Glutamatergic neuron (in vitro differentiated cells): ENCODE measurements around the gene KIF2C. TPM values are rescaled to one million over a fixed set of nuclear protein-coding genes. Genes with fewer than 3 reads are reported as not detected.
A peak's percentile ranks its signal among the peaks of the same experiment; 100 is the strongest.

Experiments
- DNase-seq: peaks from one replicate; pipeline ENCODE4 v3.0.0; 2022
- H3K27ac Mint-ChIP-seq: one replicate; pipeline ENCODE4 v1.8.0; 2020; ENCODE audit warnings: mild to moderate bottlenecking, mixed read lengths, inconsistent platforms; ENCODE audit not compliant: unreplicated experiment
- H3K27me3 Mint-ChIP-seq: one replicate; pipeline ENCODE4 v1.8.0; 2020; ENCODE audit warnings: mild to moderate bottlenecking, moderate library complexity, mixed read lengths, inconsistent platforms; ENCODE audit not compliant: unreplicated experiment
- H3K36me3 Mint-ChIP-seq: one replicate; pipeline ENCODE4 v1.8.0; 2020; ENCODE audit warnings: mild to moderate bottlenecking, mixed read lengths, inconsistent platforms; ENCODE audit not compliant: unreplicated experiment
- H3K4me1 Mint-ChIP-seq: one replicate; pipeline ENCODE4 v1.8.0; 2020; ENCODE audit warnings: mild to moderate bottlenecking, low read depth, mixed read lengths, inconsistent platforms; ENCODE audit not compliant: unreplicated experiment
- H3K4me3 Mint-ChIP-seq: one replicate; pipeline ENCODE4 v1.8.0; 2020; ENCODE audit warnings: mild to moderate bottlenecking, mixed read lengths, inconsistent platforms; ENCODE audit not compliant: unreplicated experiment
- H3K9me3 Mint-ChIP-seq: one replicate; pipeline ENCODE4 v1.8.0; 2020; ENCODE audit warnings: mild to moderate bottlenecking, moderate library complexity, mixed read lengths, inconsistent platforms; ENCODE audit not compliant: unreplicated experiment
- CTCF ChIP-seq: fragments of 200-600 bp; sonication (generic); IDR thresholded peaks from one replicate; pipeline ENCODE4 v1.5.0; 2021; ENCODE audit not compliant: partially characterized antibody, unreplicated experiment
- total RNA-seq: library from RNA; stranded (reverse); fragmentation: NEBNext Ultra II Directional; extraction: Animal tissue kit (Norgen Biotek cat#: 25700); gene quantifications from one replicate; pipeline ENCODE4 v1.2.1, GENCODE V29; 2021; ENCODE audit not compliant: unreplicated experiment

The KIF2C gene
- total RNA-seq, 1 donor from 2014 or later = 8.6 TPM

- Mint-ChIP-seq H3K4me3 (no peak overlapping the region), H3K27ac (peak overlapping the region; percentile 55), H3K4me1 (peaks cover 31% of the 10 kb centered on the region), H3K36me3 (peaks cover 6% of the 10 kb centered on the region), H3K9me3 (peaks cover 11% of the 10 kb centered on the region), H3K27me3 (peaks cover 15% of the 10 kb centered on the region)
- DNase-seq = no peak
- no peak for TF ChIP-seq CTCF
Observed at GRCh38 chr1:44805311-44806024, 65.8 kb downstream of the KIF2C start.

DNA sequence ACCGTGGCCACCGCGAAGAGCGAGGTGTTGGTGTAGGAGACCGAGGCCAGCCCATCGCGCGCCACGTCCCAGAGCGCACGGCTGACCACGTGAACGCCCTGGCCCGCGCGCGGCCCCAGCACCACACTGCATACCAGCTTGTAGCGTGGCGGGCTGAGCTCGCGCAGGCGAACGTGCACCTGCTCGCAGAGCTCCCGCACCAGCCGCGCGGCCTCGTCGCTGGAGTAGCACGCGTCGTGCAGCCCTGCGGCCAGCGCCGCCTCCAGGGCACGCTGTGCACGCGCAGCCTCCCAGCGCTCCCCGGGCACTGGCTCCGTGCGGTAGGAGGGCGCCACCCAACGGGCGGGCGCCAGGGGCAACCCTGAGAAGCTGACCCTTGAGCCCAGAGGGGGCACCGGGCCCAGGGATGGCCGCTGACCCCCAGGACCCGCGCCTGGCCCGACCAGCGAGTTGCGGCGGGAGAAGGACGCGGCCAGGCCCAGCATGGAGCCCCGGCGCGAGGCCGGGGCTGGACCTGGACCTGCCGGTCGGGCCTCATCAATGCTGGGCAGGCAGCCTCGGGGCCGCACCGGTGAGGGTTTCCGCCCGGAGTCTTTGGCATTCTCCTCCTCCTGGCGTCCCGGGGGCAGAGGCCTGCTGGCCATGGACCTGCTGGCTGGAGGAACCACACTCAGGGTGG, 66.5 kb downstream of the KIF2C start:
- TF ChIP-seq CTCF = no peak
- Mint-ChIP-seq H3K27me3 (peaks cover 17% of the 10 kb centered on the region), H3K36me3 (peaks cover 6% of the 10 kb centered on the region), H3K27ac (no peak overlapping the region), H3K4me1 (peaks cover 31% of the 10 kb centered on the region), H3K4me3 (no peak overlapping the region), H3K9me3 (peaks cover 11% of the 10 kb centered on the region)
- peak; percentile 12 for DNase-seq

DNA sequence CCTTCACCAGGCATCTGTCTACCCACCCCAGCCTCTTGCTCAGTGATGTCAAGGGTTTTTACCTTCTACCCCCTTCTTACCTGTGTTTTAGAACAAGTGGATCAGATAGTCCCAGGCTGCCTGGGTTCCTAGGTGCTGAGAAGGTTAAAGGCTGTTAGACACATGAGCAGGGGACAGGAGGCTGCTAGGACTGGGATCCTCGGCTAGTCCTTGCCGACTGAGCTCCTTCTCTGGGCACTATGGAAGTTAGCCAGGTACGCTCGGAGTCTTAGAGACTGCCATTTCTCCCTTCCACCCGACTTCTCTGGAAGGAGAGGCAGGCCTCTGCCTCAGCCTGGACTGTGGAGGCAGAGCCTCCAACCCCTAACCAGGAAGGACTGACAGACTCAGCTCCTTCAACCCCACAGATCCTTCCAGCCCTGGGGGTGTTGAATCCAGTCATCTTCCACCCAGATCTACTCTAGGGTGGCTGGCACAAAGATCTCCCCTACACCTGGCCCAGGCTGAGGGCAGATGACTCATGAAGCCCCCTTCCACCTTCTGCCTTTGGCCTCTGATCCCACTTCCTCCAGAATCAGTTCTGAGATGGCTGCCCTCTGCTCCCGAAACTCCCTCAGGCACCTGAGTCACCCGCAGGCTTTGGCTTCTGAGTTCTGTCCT, 67.2 kb downstream of the KIF2C start, which contains the start of gene DYNLT4:
DYNLT4 (minus strand) TSS at position 648 of the 660 bp plus-strand sequence. CDS start 683 bp downstream, outside the sequence.
- H3K4me1 Mint-ChIP-seq = peaks cover 34% of the 10 kb centered on the region
- H3K4me3 Mint-ChIP-seq = peak within 1 kb of the TSS; percentile 71
- no peak for TF ChIP-seq CTCF
- peaks cover 11% of the 10 kb centered on the region for H3K9me3 Mint-ChIP-seq
- peak within 1 kb of the TSS; percentile 87 for H3K27ac Mint-ChIP-seq
- H3K36me3 Mint-ChIP-seq = peaks cover 5% of the 10 kb centered on the region
- H3K27me3 Mint-ChIP-seq = peaks cover 19% of the 10 kb centered on the region
- DNase-seq = no peak

GRCh38 chr1:44807364-44808062, 67.9 kb downstream of the KIF2C start:
- Mint-ChIP-seq H3K4me1 (peaks cover 31% of the 10 kb centered on the region), H3K27me3 (peaks cover 18% of the 10 kb centered on the region), H3K9me3 (peaks cover 5% of the 10 kb centered on the region), H3K36me3 (no peaks in the 10 kb centered on the region), H3K4me3 (peak overlapping the region; percentile 63), H3K27ac (peak overlapping the region; percentile 87)
- DNase-seq = peak; percentile 61
- no peak for TF ChIP-seq CTCF
